Esophagus squamous epithelium (tissue), 5 donors: ENCODE results near the gene IFT57. TPM values are rescaled to one million over a fixed set of nuclear protein-coding genes. Genes with fewer than 3 reads are reported as not detected.

Experiments
- DNase-seq: peaks from one replicate; lab custom pipeline; 2025; lab: John Stamatoyannopoulos, UW
- H3K27ac ChIP-seq, 4 donors: fragments of 200-600 bp; sonication (generic); one replicate each; pipeline ENCODE4 v1.5.1; 2016 to 2019; ENCODE audit warnings: mild to moderate bottlenecking in 1 of 4
- H3K27me3 ChIP-seq, 4 donors: fragments of 200-600 bp; sonication (generic); 1 replicate in 3 of 4; 2 replicates in 1 of 4; pipeline versions ENCODE4 v1.5.1 to v1.6.0; 2017 to 2021; ENCODE audit warnings: antibody characterized with exemption in 1 of 4
- H3K36me3 ChIP-seq, 3 donors: fragments of 200-600 bp; sonication (generic); one replicate each; pipeline ENCODE4 v1.5.1; 2016 to 2019
- H3K4me1 ChIP-seq, 3 donors: fragments of 200-600 bp; sonication (generic); one replicate each; pipeline ENCODE4 v1.5.1; 2017 to 2019
- H3K4me3 ChIP-seq, 4 donors: fragments of 200-600 bp; sonication (generic); 1 replicate in 3 of 4; 2 replicates in 1 of 4; pipeline ENCODE4 v1.5.1; 2016 to 2019; ENCODE audit warnings: mild to moderate bottlenecking in 2 of 4, moderate library complexity in 1 of 4
- H3K9me3 ChIP-seq, 3 donors: fragments of 200-600 bp; sonication (generic); one replicate each; pipeline ENCODE4 v1.5.1; 2016 to 2019
- POLR2A ChIP-seq, 4 donors: fragments of 450-650 bp; IDR thresholded peaks; one replicate each; pipeline ENCODE4 v1.6.1; 2017; ENCODE audit warnings: antibody characterized with exemption in 4 of 4, mild to moderate bottlenecking in 4 of 4, moderate library complexity in 3 of 4
- WGBS, 2 donors: methylation state at CpG; one replicate each; pipeline ENCODE4 v1.1.5; 2018; 5-methylcytosine and 5-hydroxymethylcytosine counted together
- intact Hi-C: fragments of 100-400 bp; cut with DNase I; formaldehyde crosslinking; loops from one replicate; pipeline ENCODE4 v1.15.0; 2022
- total RNA-seq, 4 donors: library from RNA; depleted of rRNA; stranded (reverse); fragments of >200 nt; gene quantifications; one replicate each; pipeline ENCODE4 v1.1.0, GENCODE V29; 2016
- TF ChIP-seq, protein P1 (sequence below), 6 experiments: fragments of 450-650 bp in 4 of 6; fragments of 200-600 bp in 2 of 6; sonication (generic) in 2 of 6; IDR thresholded peaks; one replicate each; pipeline ENCODE4 v1.5.1; 2016 to 2019; ENCODE audit warnings: antibody characterized with exemption in 6 of 6, mild to moderate bottlenecking in 4 of 6, moderate library complexity in 4 of 6
- donor health status: DM: yes; HTN: yes; CAD: no.

The IFT57 gene
- total RNA-seq, 4 donors from 2014 or later = 21.0 to 35.7 (median 23.9) TPM

DNA sequence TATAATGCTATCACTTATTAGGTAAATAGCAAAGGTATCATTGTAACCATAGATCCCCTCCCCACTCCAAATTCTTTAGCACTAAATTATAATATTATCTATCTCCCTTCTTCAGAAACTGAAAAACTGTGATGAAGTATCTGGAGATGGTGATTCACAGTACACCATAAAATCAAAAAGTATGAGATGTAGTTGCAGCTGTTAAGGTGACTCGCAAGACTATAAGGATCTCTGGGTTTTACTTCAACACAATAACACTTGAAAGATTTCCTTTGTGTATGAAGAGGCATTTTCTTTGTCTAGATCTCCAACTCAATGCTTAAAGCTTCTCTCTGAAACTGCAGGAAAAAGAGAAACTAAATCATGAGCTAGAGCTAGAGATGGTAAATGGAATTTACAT lies 46.9 kb downstream of the IFT57 start:
- Histone ChIP-seq H3K36me3 (no peaks in the 10 kb centered on the region), H3K27ac (no peak overlapping the region), H3K4me3 (no peak overlapping the region), H3K4me1 (peaks cover 0 to 11% (median 0%) of the 10 kb centered on the region in 3 donors), H3K9me3 (no peaks in the 10 kb centered on the region), H3K27me3 (no peaks in the 10 kb centered on the region)
- WGBS, 2 donors = 88 to 90% methylated on average over 1 of the region's 1 CpG
- TF ChIP-seq POLR2A (IDR thresholded peaks at IDR 0.05) = no peak
- TF ChIP-seq, protein P1, sequence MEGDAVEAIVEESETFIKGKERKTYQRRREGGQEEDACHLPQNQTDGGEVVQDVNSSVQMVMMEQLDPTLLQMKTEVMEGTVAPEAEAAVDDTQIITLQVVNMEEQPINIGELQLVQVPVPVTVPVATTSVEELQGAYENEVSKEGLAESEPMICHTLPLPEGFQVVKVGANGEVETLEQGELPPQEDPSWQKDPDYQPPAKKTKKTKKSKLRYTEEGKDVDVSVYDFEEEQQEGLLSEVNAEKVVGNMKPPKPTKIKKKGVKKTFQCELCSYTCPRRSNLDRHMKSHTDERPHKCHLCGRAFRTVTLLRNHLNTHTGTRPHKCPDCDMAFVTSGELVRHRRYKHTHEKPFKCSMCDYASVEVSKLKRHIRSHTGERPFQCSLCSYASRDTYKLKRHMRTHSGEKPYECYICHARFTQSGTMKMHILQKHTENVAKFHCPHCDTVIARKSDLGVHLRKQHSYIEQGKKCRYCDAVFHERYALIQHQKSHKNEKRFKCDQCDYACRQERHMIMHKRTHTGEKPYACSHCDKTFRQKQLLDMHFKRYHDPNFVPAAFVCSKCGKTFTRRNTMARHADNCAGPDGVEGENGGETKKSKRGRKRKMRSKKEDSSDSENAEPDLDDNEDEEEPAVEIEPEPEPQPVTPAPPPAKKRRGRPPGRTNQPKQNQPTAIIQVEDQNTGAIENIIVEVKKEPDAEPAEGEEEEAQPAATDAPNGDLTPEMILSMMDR (IDR thresholded peaks at IDR 0.05) = no peak
- DNase-seq = no peak
- intact Hi-C loops = no loop called here

DNA sequence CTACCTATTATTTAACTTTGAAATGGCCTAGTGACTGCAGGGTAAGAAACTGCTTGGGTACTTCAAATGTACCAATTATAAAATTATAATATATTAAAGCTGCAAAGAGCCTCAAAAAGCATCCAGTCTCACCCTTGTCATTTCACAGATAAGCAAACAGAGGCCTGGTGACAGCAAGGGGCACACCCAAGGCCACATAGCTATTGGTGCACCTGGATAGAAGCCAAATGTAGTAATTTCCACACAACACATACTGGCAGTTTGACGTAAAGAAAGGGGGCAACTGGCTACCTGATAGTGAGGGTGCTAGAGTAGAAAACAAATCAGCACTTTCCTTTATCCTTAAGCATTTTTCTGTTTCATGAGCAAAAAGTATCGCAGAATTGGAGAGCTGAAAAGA lies 51.1 kb downstream of the IFT57 start:
- DNase-seq = no peak
- intact Hi-C loops = no loop called here
- Histone ChIP-seq H3K4me3 (no peak overlapping the region), H3K27ac (no peak overlapping the region), H3K36me3 (peaks cover 0 to 5% (median 0%) of the 10 kb centered on the region in 3 donors), H3K4me1 (no peaks in the 10 kb centered on the region), H3K9me3 (no peaks in the 10 kb centered on the region), H3K27me3 (no peaks in the 10 kb centered on the region)
- 87 to 97% methylated on average over 2 of the region's 2 CpGs for WGBS, 2 donors
- TF ChIP-seq, protein P1 (IDR thresholded peaks at IDR 0.05) = no peak
- TF ChIP-seq POLR2A (IDR thresholded peaks at IDR 0.05) = no peak

DNA sequence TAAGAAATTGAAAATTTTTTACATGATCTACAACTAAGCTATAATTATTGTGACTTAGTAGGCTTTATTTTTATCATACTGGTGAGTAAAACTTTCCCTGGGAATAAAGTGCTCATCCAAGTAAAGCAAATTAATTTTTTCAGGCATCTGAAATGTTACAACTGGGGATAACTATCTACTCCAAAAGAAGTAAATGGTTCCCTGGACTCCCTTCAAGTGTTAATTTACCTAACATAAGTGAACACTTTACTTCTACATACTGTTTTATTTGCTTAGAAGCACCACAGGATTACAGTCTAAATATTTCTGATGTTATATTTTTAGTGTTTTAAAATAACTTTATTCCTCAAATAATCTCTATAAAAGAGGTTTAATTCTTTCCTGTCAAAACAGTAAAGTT lies 57.8 kb downstream of the IFT57 start:
- intact Hi-C loops = no loop called here
- no peak for DNase-seq
- Histone ChIP-seq H3K27me3 (no peaks in the 10 kb centered on the region), H3K4me1 (no peaks in the 10 kb centered on the region), H3K4me3 (no peak overlapping the region), H3K27ac (no peak overlapping the region), H3K9me3 (no peaks in the 10 kb centered on the region), H3K36me3 (peaks cover 0 to 35% (median 0%) of the 10 kb centered on the region in 3 donors)
- TF ChIP-seq, protein P1 (IDR thresholded peaks at IDR 0.05) = no peak
- no peak for TF ChIP-seq POLR2A (IDR thresholded peaks at IDR 0.05)

DNA sequence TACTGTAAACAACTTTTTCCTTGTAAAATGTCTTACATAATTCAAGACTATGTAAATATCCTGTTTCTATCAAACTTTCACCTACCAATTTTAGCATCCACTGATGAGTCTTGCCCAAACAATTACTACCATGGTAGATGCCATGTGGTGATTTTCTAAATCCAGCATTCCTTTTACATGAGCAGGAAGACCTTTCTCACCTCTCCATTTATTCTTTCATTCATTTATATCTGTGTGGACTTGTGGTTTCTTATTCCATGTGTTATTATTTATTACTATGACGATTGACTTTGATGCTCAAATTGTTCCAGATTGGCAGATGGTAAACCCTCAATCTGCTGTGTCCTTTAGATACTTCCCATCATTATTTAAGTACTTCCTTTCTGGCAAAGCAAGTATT lies 62.4 kb downstream of the IFT57 start:
- Histone ChIP-seq H3K9me3 (no peaks in the 10 kb centered on the region), H3K4me1 (no peaks in the 10 kb centered on the region), H3K4me3 (no peak overlapping the region), H3K27ac (no peak overlapping the region), H3K36me3 (peaks cover 0 to 21% (median 0%) of the 10 kb centered on the region in 3 donors), H3K27me3 (no peaks in the 10 kb centered on the region)
- intact Hi-C loops = no loop called here
- DNase-seq = no peak
- WGBS, 2 donors = 65 to 68% methylated on average over 1 of the region's 1 CpG
- no peak for TF ChIP-seq POLR2A (IDR thresholded peaks at IDR 0.05)
- TF ChIP-seq, protein P1 (IDR thresholded peaks at IDR 0.05) = no peak

DNA sequence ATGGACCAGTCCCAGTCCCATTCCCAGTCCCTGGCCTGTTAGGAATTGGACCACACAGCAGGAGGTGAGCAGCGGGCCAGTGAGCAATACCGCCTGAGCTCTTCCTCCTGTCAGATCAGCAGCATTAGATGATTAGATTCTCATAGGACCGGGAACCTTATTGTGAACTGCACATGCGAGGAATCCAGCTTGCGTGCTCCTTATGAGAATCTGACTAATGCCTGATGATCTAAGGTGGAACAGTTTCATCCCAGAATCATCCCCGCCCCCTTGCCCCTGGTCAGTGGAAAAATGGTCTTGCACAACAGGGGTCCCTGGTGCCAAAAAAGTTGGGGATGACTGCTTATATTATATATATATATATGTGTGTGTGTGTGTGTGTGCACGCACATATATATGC lies 63.1 kb downstream of the IFT57 start:
- H3K4me1 ChIP-seq = no peaks in the 10 kb centered on the region
- no peaks in the 10 kb centered on the region for H3K27me3 ChIP-seq
- intact Hi-C loops = no loop called here
- WGBS, 2 donors = 91 to 93% methylated on average over 5 to 7 of the region's 7 CpGs
- H3K27ac ChIP-seq = no peak overlapping the region
- H3K9me3 ChIP-seq = no peaks in the 10 kb centered on the region
- peaks cover 0 to 18% (median 0%) of the 10 kb centered on the region in 3 donors for H3K36me3 ChIP-seq
- H3K4me3 ChIP-seq = no peak overlapping the region
- TF ChIP-seq POLR2A (IDR thresholded peaks at IDR 0.05) = no peak
- TF ChIP-seq, protein P1 (IDR thresholded peaks at IDR 0.05) = no peak
- DNase-seq = no peak
